ENCODE measurements around the gene UBL5.
A peak's percentile ranks its signal among the peaks of the same experiment; 100 is the strongest.
"Not testable (repeated sequence)": the region's sequence is repeated elsewhere in the genome, so short reads cannot be mapped to it uniquely, and the experiment has no call there.

The UBL5 gene

DNA sequence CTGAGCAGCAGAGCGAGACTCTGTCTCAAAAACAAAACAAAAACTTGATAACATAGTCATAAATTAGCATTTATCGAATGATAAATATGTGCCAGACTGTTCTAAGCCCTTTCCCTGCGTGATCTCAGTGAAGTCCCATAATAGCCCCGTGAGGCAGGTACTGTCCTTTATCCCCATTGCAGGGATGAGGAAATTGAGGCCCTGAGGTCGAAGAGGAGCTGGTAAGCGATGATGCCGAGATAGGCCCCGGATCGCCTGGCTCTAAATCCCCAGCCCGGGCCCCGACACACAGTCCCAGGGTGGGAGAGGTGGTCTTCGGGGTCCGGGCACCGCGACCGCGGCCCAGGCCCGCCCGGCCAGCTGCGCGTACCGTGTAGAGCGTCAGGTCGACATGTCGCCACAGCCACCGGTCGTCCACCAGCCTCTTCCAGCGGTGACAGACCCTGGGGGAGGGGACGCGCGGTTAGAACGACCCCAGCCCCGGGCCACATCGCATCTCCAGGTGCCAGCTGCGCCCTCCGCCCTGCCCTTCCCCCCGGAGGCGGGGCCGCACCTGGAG is 9.5 kb upstream of the UBL5 start:
- no peak for DNase-seq

DNA sequence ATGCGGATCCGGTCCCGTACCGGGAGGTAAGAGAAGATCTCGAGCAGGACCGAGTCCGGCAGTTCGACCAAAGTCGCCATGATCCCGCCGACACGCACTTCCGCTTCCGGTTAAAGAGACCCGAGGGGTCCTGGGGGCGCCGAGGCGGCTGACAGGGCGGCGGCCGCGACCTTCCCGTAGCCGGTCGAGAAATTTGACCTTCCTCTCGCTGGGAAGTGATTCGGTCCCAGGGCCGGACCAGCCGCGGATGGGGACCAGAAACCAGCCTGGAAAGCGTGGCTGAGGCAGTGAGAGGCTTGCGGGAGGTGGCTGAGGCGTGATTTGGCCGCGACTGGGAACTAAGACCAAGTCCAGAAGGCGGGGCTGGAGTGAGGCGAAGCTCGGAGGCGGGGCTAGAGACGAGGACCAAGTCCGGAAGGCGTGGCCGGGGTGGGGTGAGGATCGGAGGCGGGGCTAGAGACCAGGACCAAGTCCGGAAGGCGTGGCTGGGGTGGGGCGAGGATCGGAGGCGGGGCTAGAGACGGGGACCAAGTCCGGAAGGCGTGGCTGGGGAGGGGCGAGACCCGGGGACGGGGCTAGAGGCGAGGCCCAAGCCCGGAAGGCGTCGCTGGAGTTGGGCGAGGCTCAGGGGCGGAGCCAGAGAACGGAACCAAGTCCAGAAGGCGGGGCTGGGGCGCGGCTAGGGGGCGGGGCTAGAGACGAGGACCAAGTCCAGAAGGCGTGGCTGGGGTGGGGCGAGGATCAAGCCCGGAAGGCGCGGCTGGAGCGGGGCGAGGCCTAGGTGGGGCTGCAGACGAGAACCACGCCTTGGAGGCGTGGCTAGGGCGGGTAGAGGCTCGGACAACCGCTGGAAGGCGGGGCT is 8.8 kb upstream of the UBL5 start, which contains the start of gene FBXL12:
FBXL12 (minus strand) TSS at position 346 of the 862 bp plus-strand sequence; CDS start at position 80, 266 bp downstream.
- DNase-seq: peak; percentile 100

DNA sequence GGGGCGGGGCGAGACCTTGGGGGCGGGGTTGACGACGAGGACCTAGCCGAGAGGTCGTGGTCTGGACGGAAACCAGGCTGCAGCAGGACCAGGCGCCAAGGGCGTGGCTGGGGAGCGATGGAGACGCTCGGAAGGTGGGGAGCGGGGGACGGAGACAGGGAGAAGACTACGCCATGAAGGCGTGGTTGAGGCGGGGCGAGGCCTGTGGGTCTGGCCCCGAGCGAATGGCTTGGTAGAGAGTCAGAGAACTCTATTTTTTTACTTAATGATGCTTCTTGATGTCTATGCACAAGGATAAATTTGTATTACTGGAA is 8.2 kb upstream of the UBL5 start:
- no peak for DNase-seq

DNA sequence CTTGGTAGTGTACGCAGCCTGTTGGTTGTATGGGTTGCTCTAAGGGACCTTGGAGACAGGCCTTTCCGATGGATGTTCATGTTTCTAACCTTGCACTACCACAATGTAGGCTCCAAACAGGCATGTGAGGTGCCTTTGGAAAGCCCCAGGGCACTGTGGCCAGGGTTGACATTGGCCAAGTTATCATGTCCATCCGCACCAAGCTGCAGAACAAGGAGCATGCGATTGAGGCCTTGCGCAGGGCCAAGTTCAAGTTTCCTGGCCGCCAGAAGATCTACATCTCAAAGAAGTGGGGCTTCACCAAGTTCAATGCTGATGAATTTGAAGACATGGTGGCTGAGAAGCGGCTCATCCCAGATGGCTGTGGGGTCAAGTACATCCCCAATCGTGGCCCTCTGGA is 7.7 kb upstream of the UBL5 start:
- not testable (repeated sequence) for DNase-seq

DNA sequence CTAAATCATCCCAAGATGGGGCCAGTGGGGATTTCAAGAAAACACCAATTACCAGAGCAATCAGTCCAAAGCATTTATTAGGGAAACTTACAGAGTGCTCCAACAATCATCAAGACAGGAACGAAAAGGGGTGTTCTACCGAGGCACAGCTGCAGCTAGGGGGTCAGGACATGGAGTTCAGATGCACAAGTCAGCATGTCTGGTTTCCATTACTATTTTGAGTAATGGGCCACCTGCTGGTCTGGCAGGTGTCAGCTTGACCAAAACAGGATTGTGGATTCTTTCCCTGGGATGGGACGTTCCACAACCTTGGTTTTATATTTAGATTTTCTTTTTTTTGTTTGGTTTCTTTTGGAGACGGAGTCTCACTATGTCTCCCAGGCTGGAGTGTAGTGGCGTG is 3.9 kb upstream of the UBL5 start:
- DNase-seq: no peak

DNA sequence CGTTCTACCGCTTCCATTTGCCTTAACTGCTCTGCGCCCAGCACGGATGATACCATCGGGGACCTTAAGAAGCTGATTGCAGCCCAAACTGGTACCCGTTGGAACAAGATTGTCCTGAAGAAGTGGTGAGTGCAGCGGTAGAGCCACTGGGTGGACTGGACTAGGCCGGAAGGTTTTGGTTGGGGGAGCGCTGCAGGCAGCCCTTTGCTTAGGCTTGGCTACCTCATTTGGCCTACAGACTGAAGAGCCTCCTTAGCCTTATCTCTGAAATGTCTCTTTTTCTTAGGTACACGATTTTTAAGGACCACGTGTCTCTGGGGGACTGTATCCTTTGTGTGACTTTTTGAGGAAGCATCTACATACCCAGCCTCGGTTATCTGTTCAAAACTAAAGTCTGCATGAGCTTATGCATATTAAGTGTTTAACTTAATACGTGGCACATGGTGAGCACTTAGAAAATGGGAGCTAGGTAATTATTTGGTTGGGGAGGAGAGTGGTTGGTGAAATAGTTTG is 889 bp downstream of the UBL5 start:
- DNase-seq: no peak

DNA sequence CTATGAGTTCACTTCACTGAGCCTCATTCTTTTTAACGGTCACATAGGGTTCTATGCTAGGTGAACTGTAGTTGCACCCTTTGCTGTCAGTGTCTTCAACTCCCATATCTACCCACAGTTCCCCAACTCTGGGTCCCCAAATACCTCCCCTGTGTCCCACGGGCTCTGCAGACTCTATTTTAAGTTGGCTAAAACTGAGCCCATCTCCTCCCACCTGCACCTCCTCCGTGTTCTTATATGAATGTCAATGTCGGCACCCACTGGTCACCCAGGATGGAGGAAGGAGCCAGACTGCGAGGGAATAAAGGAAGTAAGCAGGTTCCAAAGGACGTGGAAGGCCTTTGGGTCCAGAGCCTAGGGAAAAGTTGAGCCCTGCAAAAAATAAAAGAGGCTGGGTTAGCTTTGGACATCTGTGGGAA is 6.6 kb downstream of the UBL5 start:
- DNase-seq: no peak

DNA sequence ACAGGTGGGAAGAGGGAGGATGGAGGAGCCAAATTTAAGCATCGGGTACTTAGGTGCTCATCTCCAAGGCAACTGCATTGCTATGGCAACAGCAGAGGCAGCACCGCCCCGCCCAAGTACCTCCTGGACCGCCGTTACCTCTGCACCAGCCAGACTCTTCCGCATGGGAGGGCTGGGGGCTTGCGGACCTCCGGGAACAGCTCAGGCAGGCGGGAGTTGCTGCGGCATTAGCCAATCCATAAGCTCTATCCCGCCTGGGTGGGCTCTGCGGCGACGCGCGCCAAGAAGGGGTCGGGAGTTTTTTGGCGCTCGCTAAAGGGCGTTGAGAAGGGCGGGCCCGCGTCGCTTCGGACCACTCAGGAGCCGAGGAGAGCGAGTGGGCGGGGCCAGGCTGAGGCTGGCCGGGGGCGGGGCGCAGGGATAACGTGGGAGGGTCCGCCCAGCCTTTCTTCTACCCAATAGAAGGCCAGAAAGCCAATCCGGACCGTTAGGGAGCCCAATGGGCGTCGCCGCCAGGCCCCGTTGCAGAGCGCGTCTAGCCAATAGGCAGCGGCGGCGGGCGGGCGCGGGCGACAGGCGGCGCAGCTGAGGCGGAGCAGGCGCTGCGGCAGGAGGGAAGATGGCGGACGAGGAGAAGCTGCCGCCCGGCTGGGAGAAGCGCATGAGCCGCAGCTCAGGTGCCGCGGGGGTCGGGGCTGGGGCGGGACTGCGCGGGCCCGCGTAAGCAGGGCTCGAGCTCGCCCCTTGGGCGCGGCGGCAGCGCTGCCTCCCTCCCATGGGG is 7.2 kb downstream of the UBL5 start, which contains the start of gene PIN1:
PIN1 (plus strand) TSS at position 593 of the 781 bp plus-strand sequence; CDS start at position 620, 27 bp downstream.
- peak; percentile 99 for DNase-seq

DNA sequence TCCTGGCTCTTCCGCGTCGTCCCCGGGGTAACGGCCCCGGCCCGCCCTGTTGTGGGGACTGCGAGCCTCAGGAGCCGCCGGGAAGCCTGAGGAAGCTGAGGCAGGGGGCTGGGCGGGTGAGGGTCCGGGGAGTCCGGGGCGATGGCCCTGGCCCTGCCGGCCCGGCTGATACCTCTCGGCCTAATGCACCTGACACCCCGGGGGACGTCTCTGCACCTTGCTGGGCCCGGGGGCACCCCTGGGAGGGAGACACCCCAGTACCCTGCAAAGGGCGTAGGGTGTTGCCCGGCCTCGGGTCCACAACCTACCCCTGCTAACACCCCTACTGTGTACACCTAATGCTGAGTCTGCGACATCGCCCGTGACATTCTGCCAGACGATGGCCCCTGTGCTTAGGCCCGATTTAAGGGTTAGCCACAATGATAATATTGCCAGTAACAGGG is 7.8 kb downstream of the UBL5 start:
- DNase-seq: no peak

DNA sequence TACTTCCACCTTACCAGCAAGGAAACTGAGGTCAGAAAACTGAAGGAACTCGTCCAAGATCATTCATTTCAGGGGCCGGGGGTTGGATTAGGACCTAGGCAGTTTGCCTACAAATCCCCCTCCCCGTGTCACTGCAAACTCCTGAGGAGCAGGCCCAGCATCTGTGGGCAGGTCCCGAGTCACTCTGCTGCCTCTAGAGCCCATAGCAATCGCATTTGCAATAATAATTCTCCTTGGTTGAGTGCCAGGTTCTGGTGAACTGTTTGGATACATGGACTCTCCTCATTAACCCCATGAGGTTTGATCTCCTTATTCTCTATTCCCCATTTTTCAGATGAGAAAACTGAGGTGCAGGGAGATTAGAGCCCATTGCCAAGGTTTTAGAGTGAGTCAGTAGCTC is 8.3 kb downstream of the UBL5 start:
- no peak for DNase-seq

DNA sequence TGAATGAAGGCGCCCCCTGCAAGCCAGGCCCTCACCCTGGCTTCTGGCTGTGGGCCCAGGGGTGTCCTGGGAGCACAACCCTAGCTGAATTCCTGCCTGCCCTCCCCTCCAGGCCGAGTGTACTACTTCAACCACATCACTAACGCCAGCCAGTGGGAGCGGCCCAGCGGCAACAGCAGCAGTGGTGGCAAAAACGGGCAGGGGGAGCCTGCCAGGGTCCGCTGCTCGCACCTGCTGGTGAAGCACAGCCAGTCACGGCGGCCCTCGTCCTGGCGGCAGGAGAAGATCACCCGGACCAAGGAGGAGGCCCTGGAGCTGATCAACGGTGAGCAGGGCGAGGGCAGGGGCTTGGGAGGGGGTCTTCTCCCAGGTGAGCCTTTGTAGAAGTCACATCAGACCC is 10.6 kb downstream of the UBL5 start:
- no peak for DNase-seq

DNA sequence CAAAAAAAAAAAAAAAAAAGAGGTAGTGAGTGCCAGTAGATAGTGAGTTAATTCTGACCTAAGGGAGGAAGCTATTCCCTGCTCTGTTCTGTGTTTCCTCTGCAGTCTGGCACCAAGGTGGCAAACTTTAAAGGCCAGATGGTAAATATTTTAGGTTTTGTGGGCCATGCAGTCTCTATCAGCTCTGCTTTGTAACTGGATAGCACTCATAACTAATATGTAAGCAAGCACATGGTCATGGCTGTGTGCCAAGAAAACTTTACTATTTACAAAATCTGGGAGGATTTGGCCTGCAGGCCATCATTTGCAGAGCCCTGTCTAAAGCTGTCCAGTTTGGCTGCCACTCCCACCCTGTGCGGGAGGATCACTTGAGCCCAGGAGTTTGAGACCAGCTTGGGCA is 11.7 kb downstream of the UBL5 start:
- DNase-seq: no peak

DNA sequence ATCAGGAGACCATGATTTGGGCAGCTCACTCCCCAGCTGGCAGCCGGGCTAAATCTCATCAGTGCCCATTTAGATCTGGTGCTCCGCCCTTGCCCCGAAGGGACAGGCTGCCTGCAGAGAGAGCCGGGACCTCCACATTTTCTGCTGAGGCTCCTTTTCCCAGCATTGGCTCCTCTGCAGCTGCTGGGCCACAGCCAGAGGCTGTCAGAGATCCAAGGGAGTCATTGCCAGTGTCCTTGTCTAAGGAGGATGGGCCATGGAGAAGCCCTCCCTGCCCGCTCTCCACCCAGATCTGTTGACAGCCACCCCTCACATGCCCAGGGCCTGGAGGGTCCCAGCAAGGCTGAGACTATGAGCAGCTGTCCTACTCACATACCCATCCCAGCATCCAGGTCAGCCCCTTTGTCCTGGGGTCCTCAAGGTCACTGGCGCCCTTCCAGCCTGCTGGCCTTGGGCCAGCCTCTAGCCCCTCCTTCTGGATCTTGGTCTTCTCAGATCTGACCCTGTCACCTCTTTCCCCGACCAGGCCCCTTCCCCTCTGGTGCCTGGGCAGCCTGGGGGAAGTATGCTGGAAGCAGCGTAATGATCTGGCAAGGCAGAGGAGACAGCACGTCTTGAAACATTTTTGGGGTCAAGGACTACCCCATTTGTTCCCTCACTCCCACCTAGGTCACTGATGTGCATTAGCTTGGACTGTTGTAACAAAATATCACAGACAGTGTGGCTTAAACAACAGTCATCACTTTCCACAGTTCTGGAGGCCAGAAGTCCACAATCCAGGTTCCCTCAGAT is 15.3 kb downstream of the UBL5 start:
- DNase-seq: no peak

DNA sequence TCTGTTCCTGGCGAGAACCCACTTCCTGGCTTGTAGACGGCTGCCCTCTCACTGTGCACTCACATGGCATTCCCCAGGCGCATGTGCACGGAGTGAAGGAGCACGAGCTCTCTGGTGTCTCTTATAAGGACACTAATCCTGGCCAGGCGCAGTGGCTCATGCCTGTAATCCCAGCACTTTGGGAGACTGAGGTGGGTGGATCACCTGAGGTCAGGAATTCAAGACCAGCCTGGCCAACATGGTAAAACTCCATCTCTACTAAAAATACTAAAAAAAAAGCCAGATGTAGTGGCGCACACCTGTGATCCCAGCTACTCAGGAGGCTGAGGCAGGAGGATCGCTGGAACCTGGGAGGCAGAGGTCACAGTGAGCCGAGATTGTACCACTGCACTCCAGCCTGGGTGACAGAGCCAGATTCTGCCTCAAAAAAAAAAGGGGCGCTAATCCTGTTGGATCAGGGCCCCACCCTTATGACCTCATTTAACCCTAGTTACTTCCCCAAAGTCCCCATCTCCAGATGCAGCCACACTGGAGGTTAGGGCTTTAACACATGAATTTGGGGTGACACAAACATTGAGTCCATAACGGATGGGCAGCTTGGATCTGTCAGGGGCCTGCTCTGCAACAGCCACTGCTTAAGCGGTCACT is 16.0 kb downstream of the UBL5 start:
- DNase-seq: not testable (repeated sequence)

DNA sequence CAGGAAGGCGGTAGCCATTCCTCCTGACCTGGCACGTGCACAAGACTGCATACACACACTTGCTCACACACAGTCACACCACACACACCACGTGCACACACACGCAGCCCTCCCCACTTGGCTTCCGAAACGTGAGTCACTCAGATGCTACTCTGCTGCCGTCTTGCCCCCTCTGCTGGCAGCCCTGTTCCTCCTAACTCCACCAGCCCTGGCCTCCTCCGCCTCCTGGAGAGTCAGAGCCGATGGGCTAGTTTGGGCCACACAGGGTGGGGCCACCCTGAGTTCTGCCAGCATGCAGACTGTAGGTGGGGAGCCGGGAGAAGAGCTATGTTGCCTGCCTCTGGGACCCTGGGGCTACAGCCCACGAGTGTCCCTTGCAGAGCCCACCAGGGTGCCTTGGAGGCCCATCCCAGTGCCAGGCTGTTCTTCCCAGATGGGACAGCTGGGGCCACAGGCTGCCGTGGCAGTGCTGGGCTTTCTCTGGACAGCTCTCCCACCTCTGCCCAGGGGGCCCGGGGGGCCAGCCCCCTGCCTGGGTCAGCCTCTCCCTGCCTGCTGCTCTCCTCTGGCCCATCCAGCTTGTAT is 19.5 kb downstream of the UBL5 start:
- no peak for DNase-seq

DNA sequence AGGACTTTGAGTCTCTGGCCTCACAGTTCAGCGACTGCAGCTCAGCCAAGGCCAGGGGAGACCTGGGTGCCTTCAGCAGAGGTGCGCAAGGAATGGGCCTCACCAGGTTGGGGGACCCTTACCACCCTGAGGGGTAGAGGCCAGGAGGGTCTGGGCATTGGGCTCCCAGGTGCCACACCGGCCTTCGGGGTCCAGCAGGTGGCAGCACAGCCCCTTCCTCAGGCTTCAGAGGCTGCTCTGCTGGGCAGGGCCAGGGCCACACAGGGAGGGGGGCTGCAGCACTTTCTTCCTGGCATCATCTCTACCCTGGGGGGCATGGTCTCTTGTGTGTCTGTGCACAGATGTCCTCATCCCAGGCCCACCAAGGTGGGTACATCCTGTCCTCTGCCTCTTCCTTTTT is 20.3 kb downstream of the UBL5 start:
- no peak for DNase-seq

DNA sequence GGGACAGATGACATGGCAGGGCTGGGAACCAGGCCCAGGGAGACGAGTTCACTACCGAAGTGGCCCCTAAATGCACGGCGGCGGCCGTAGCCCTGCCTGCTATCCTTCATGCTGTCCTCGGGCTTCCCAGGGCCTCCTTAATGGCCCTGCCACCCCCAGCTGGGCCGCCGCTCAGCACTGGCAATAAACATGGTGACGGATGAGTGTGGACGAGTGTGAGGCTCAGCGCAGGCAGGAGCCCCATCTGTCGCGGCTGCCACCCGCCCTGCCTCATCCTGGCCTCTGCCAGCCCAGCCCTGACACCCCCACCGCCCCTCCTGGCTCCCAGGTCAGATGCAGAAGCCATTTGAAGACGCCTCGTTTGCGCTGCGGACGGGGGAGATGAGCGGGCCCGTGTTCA is 21.0 kb downstream of the UBL5 start:
- DNase-seq: no peak

DNA sequence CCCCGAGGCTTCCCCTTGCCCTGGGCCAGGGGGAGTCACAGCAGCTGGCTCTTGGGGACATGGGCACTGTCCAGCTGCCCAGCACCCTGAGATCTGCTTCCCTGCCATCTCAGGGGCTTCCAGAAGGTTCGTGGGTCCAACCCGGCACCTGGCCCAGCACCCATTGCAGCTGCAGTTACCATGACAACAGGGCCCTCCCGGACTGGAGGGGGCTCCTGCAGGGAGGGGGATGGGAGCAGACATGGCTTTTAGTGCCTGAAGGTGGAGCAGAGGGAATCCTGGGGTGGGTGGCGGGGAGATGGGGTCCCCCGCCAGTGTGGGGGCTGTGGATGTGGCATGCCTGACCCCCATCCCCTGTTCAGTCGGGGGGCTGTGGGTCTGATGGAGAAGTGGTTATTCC is 22.1 kb downstream of the UBL5 start:
- no peak for DNase-seq

DNA sequence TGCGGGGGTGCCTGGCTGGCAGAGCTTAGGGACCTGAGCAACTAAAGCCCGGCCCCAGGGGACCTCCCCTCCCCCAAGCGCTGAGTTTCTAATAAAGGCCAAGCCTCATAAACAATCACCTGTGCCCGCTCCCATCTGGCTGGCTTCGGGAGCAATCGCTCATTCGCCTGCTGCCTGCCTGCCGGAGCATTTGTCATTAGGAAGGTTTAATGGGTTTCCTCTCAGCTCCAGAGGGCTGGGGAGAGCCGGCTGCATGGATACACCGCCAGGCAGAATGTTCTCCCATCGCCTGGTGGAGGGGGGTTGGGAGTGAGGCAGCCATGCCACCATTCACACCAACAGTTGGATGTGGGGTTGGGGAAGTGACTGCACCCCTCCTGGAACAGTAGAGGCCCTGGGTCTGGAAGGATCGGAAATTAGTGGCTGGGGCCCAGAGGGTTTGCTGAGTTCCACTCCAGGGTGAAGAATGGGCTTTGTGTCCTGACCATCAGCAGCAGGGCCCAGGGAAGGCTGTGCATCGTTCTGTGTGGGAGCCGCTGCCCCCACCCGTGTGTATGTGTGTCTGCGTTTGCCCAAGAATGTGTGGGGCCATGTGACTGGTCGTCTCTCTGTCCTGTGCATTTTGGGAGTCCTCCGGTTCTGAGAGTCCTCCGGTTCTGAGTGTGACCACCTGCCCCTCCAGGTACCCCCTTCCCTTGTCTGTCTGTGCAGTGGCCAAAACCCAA is 22.7 kb downstream of the UBL5 start:
- DNase-seq: no peak

DNA sequence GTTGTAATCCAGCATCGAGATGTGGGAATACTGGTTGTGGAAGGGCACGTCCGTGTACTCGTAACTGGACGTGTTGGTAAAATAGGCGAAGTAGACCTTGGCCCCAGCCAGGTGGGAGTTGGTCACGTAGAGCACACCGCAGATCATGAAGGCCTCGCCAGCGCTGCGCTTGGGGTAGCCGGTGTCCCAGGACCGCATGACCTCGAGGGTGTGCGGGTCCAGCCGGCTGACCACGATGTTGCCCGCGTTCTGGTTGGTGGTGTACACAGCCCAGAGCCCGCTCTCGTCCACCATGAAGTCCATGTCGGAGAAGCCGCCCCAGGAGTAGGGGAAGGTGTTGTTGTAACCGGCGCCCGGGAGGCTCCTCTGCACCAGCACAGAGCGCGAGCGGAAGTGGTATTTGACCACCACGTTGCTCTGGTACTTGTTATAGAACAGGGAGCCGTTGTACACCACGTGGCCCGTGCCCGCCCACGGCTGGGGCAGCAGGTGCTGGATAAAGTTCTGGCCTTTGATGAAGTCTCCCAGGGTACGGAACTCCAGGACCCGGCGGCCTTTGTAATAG is 26.6 kb downstream of the UBL5 start:
- DNase-seq: no peak

DNA sequence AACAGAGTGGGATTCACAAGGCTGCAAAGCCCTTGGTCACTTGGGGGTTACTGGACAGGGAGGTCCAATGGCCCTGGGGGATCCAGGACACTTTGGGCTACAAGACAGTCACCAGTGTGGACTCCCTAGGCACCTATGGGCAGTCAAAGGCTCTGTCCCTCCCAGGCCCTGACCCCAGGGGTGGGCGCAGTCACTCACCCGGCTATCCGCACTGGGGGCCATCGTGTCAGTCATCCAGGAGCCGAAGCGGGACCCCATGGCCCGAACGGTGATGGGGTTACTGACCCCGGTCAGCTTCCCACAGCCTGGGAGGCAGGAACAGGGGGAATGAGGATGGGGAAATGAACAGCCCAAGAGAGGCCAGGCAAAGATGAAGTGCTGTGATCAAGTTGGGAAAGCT is 28.9 kb downstream of the UBL5 start:
- DNase-seq: no peak

All from NCI-H1105 (cell line).